DMS53 treated with DMSO at 0.1 percent for 48 hours (cell line): Measurements from ENCODE around the gene HSPA5.
"Not testable (repeated sequence)": the region's sequence is repeated elsewhere in the genome, so short reads cannot be mapped to it uniquely, and the experiment has no call there.

Experiments
- DNase-seq: peaks from one replicate; lab custom pipeline; 2025; ENCODE audit not compliant: unreplicated experiment; lab: John Stamatoyannopoulos, UW

Gene HSPA5

DNA sequence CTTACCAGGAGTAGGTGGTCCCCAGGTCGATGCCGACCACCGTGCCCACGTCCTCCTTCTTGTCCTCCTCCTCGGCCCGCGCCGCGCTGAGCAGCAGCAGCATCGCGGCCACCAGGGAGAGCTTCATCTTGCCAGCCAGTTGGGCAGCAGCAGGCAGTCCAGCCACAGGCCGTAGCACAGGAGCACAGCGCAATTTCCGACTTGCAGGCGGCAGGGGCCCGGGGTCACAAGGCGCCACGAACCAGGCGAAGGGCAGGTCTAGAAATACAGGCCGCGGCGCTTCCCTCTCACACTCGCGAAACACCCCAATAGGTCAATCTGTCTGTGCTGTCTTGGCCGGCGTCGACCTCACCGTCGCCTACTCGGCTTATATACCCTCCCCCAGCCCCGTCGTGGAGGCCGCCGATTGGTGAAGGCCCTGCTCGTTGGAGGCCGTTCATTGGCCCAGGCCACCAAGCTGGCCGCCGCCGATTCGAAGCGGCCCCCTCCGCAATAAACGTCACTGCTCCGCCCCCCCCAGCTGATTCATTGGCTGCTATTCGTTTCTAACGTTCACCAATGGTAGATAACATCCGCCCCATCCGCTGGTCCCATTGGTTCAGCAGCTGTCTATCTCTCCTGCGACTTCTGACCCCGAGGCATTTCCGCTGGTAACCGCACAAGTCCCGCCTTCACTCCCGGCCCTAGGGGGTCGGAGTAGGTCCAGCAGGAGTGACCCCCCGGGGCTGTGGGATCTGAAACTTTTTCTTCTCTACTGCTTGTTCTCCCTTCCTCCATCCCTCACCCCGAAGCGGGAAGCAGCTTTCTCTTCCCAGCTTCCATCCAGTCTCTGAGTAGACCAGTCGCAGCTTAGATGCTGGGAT, at the start of gene HSPA5:
HSPA5 (minus strand) TSS at position 344 of the 863 bp plus-strand sequence; CDS start at position 127, 217 bp downstream.
- DNase-seq, result peak; percentile 98

DNA sequence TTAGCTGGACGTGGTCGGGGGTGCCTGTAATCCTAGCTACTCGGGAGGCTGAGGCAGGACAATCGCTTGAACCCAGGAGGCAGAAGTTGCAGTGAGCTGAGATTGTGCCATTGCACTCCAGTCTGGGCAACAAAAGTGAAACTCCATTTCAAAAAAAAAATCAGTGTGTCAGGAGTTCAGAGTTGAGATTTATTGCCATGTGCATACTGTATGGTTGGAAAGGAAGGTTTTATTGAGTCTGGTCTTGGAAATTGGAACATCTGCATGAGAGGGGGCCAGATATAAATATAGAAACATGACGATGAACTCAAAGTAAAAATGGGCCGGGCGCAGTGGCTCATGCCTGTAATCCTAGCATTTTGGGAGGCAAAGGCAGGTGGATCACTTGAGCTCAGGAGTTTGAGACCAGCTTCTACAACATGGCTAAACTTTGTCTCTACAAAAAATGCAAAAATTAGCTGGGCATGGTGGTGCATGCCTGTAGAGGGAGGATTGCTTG, 45.8 kb upstream of the HSPA5 start:
- not testable (repeated sequence) for DNase-seq

DNA sequence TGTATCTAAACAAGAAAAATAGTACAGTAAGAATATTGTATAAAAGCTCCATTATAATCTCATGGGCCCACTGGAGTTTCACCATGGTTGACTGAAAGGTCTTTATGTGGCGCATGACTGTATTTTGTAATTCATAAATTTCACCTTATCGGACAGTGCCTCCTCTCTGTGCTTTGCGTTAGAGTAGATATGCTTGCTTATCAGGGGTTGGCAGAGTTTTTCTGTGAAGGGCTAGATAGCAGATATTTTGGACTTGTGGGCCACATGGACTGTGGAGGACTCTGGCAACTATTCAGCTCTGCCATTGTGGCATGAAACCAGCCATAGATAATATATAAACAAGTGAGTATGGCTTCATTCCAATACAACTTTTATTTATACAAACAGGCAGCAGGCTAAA, 43.7 kb upstream of the HSPA5 start:
- no peak for DNase-seq

- no peak for DNase-seq
These were observed 39.8 kb upstream of the HSPA5 start for GRCh38 chr9:125280945-125281344.

DNA sequence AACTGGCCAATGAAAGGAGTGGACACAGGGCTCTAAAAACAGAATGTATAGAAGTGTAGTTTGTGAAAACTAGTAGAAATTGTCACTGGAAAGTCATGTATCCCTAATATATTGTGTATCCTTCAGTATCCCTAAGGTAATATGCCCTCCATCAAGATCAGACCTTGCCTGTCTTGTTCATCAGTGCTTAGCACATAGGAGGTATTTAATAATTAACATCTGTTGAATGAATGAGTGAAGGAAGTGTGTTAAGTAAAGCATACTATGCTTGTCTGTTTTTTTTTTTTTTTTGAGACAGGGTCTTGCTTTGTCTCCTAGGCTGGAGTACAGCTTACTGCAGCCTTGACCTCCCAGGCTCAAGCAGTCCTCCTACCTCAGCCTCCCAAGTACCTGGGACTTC, 36.3 kb upstream of the HSPA5 start:
- no peak for DNase-seq

DNA sequence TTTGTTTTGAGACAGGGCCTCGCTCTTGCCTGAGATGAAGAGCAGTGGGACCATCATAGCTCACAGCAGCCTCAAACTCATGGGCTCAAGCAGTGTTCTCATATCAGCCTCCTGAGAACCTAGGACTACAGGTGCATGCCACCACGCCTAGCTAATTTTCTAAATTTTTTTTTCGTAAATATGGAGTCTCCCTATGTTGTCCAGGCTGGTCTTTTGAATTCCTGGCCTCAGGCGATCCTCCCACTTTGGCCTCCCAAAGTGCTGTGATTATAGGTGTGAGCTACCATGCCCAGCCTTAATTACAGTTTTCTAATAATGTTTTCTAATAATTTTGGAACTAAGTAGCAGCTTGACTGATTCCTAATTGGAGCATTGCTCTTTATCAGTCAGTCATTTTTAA, 35.6 kb upstream of the HSPA5 start:
- no peak for DNase-seq

DNA sequence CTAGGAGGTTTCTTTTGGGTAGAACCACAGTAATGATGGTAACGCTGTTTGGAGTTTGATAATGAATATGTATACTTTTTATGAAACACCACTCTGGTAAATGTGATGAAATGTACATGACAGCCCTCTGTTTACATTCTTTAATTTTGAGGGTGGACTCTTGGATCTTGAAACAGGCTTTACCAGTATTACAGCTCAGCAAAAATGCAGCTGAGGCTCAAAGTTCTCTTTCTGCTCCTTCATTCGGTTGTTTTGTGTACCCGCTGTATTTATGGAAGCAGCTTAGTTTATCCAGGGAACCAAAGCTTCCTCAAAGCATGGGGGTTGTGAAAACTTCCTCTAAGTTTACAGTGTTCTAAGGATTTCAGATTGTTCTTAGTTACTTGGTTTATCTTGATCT, 31.6 kb upstream of the HSPA5 start:
- DNase-seq, result no peak

DNA sequence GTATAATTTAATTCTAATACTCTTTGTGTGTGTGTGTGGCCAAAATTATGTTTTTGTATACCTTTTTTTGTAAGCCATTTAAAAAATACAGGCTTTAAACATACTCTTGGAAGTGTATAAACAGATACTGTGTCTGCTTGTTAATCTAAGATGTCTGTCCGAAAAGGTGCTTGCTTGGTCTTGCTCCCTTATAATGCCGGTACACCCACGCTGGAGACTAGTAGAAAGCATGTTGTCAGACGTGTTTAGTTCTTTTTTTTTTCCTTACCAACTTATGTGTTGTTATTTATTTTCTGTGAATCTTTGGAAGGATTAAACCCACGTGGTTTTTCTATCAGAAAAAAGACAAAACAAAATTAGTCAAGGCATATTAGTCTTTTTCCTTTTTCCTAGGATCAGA, 29.9 kb upstream of the HSPA5 start:
- no peak for DNase-seq

DNA sequence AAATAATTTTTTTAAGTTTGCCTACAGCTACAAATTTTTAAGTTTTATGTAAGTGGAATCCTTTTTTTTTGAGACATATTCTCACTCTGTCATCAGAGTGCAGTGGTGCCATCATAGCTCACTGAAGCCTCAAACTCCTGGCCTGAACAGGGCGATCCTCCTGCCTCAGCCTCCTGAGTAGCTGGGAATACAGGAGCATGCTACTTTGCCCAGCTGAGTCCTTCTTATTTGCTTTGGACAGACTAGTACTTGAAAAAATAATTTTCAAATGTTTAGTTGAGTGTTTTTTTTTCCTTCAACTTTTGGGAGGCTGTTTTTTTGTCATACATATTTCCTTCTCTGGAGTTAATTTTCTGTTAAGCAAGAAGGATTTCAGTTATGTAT, 27.9 kb upstream of the HSPA5 start:
- no peak for DNase-seq

DNA sequence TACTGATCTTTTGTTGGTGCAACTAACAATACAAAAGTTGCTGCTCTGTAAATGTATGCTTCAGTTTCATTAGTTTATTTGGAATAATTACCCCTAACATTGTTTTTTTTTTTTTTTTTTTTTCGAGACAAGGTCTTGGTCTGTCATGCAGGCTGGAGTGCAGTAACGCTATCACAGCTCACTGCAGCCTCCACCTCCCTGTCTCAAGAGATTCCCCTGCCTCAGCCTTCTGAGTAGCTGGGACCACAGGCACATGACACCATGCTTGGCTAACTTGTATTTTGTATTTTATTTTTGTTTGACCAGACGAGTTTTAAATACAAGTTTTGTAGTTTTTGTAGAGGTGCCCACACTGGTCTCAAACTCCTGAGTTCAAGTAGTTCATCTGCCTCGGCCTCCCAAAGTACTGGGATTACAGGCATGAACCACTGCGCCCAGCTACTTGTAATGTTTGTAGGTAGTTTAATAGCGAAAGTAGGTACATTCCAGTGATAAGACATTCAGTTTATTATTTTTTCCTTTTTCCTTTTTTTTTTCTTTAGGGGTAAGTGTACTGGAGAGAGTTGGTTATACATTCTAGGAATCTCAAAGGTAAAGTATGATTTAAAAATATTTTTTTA, 27.4 kb upstream of the HSPA5 start:
- no peak for DNase-seq

DNA sequence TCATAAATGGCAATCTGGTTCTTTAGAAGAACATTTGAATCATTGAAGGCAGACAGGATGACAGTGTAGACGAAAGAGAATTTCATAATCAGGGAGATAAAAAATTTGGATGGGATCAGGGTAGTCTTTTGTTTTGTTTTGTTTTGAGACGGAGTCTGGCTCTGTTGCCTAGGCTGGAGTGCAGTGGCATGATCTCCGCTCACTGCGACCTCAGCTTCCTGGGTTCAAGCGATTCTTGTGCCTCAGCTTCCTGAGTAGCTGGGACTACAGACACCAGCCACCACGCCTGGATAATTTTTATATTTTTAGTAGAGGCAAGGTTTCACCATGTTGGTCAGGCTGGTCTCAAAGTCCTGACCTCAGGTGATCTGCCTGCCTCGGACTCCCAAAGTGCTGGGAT, 22.9 kb upstream of the HSPA5 start:
- not testable (repeated sequence) for DNase-seq

GRCh38 chr9:125262294-125262991, 21.3 kb upstream of the HSPA5 start:
- DNase-seq, result no peak

- DNase-seq, result peak; percentile 90
These were observed 20.6 kb upstream of the HSPA5 start, which contains the start of gene GAPVD1 for GRCh38 chr9:125261501-125262293. Gene GAPVD1 (plus strand): TSS chr9:125261826. CDS start chr9:125298922, 37,096 bp downstream.

- DNase-seq, result no peak
These were observed 19.4 kb upstream of the HSPA5 start for GRCh38 chr9:125260561-125260960.

GRCh38 chr9:125258832-125259534, 17.8 kb upstream of the HSPA5 start:
- no peak for DNase-seq

GRCh38 chr9:125258160-125258785, 17.1 kb upstream of the HSPA5 start:
- no peak for DNase-seq

- no peak for DNase-seq
These were observed 14.7 kb upstream of the HSPA5 start for GRCh38 chr9:125255781-125256391.

- DNase-seq, result no peak
These were observed 13.1 kb upstream of the HSPA5 start for GRCh38 chr9:125254231-125254630.

DNA sequence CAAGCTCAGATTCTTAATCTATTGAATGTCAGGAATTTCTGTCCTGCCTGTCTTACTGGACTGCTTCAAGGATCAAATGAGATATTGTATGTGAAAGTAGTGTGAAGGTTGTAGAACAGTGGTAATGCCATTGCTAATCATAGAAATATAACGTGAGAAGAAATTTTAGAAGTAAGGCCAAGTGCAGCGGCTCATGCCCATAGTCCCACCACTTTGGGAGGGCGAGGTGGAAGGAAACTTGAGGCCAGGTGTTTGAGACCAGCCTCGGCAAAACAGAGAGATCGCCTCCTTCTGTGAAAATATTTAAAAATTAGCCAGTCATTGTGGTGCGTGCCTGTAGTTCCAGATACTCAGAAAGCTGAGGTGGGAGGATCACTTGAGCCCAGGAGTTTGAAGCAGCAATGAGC, 5.1 kb upstream of the HSPA5 start:
- DNase-seq, result no peak
